ENCODE data around the gene ASTN2.
"Not testable (repeated sequence)": the region's sequence is repeated elsewhere in the genome, so short reads cannot be mapped to it uniquely, and the experiment has no call there.

Gene ASTN2

GRCh38 chr9:116697362-116697761 is 717.5 kb downstream of the ASTN2 start:
- DNase-seq (ENCODE audit: low spot score), result no peak

DNA sequence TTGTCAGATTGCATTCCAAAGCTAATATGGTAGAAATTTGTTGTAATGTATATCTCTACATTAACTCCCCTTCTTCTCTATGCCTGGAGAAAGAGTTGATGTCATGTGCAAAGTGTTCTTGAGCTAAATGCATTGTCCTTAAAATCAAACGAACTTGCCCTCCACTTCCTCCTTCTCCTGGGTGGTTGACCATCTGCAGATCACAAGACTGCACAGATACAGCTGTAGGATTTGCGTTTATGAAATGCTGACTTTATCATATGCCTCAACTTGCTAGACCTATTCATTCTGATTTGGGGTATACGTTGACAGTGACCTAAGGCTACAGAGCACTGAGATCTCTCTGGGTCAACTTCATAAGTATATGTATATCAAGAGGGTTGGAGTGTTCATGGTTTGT is 719.4 kb downstream of the ASTN2 start:
- DNase-seq (ENCODE audit: low spot score), result no peak

DNA sequence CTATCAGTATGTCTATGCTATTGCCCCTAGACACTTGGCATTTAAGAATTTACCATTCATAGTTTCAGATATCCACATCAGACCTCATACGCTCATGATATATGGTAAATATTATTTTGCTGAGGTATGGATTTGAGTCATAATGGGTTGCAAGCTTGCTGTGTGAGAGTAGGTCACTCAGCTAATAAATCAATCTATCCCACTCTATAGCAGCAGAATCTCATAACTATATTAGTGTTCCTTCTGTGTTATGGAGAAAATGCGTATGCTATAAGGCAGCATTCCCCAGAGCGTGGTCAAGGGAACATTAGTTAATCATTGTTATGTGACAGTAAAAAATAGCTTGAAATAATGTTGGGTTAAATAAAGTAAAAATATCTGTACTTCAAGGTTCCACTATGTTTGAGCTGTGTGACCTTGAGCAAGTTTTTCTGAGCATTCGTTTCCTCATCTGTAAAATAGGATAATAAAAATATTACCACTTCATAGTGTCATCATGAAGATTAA is 720.0 kb downstream of the ASTN2 start:
- DNase-seq (ENCODE audit: low spot score), result no peak

DNA sequence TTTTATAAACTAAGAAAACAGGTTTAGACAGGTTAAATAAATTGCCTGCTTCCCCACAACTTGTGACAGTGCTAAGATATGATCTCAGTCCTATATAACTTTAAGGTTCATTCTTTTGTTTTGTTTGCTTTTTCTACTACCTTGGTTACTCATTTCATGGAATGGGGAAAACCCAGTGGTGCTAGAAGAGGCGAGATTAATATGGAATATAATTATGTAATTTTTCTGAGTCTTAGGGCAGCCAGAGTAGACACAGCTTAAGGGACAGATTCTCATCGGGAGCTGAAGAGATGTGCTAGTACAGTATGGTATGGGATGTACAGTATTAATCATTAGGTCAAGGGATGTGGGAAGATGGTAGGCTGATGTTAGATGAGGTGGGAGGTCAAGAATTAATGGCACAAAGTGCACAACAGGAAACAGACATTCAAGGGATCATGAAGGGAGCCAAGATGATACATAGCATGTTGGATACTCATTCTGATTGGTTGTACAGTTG is 721.6 kb downstream of the ASTN2 start:
- no peak for DNase-seq (ENCODE audit: low spot score)

- no peak for DNase-seq (ENCODE audit: low spot score)
Observed at GRCh38 chr9:116692616-116693015, 722.2 kb downstream of the ASTN2 start.

GRCh38 chr9:116691607-116692006 is 723.2 kb downstream of the ASTN2 start:
- DNase-seq (ENCODE audit: low spot score), result no peak

DNA sequence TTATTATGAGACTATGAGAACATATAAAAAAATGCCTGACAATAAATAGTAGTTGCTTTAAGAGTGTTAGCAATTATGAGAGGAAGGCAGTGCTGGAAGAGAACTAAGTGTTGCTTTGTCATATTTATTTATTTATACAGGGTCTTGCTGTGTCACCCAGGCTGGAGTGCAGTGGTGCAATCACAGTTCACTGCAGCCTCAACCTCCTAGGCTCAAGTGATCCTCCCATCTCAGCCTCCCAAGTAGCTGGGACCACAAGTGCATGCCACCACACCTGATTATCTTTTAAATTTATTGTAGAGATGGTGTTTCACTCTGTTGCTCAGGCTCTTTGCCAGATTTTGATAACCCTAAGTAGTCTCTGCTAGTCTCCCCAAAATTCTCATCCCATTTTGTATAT is 724.1 kb downstream of the ASTN2 start:
- not testable (repeated sequence) for DNase-seq (ENCODE audit: low spot score)

- DNase-seq (ENCODE audit: low spot score), result no peak
Observed at GRCh38 chr9:116689486-116690032, 725.3 kb downstream of the ASTN2 start.

GRCh38 chr9:116688806-116689485 is 725.9 kb downstream of the ASTN2 start:
- no peak for DNase-seq (ENCODE audit: low spot score)

GRCh38 chr9:116687754-116688135 is 727.1 kb downstream of the ASTN2 start:
- peak; percentile 25 for DNase-seq (ENCODE audit: low spot score)

GRCh38 chr9:116687074-116687753 is 727.6 kb downstream of the ASTN2 start, which contains the start of gene TRIM32:
Gene TRIM32, plus strand, starts transcription at chr9:116687305. Its CDS starts 10,438 bp downstream, at chr9:116697743.
- peak; percentile 99 for DNase-seq (ENCODE audit: low spot score)

DNA sequence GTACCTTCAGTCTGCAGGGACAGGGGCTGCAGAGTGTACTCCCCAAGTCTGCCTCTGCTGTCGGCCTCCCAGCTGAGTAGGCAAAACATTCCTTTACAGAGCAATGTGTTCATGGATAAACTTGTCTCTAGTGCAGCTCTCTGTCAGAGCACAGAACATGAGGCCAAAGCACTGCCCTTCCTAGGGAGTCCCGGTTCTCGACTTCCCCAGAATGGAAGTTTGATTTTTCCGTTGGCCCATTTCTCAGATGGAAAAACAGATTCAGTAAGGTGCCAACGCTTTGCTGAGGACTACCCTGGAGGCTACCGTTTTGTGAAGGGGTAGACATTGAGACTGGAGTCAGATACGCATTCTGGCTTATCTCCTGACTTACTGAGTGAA is 728.2 kb downstream of the ASTN2 start:
- DNase-seq (ENCODE audit: low spot score), result no peak

- no peak for DNase-seq (ENCODE audit: low spot score)
Observed at GRCh38 chr9:116686135-116686534, 728.7 kb downstream of the ASTN2 start.

- DNase-seq (ENCODE audit: low spot score), result no peak
Observed at GRCh38 chr9:116685166-116685565, 729.7 kb downstream of the ASTN2 start.

- DNase-seq (ENCODE audit: low spot score), result no peak
Observed at GRCh38 chr9:116683535-116683934, 731.3 kb downstream of the ASTN2 start.

GRCh38 chr9:116674210-116674980 is 740.5 kb downstream of the ASTN2 start:
- DNase-seq (ENCODE audit: low spot score), result no peak

DNA sequence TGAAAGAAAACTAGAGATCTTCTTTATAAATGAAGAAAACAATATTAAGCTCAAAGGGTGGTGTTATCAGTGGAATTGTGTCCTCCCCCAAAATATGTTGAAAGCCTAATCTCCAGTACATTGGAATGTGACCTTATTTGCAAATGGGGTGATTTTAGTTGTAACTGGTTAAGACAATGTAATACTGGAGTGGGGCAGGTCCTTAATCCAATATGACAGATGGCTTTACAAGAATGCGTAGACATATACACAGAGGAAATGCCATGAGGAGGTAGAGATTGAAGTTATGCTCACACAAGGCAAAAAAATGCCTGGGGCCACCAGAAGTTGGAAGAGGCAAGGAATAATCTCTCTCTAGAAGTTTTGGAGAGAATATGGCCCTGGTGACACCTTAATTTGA is 741.5 kb downstream of the ASTN2 start:
- no peak for DNase-seq (ENCODE audit: low spot score)

- no peak for DNase-seq (ENCODE audit: low spot score)
Observed at GRCh38 chr9:116671605-116672004, 743.3 kb downstream of the ASTN2 start.

- DNase-seq (ENCODE audit: low spot score), result no peak
Observed at GRCh38 chr9:116668970-116669695, 745.7 kb downstream of the ASTN2 start.

- no peak for DNase-seq (ENCODE audit: low spot score)
Observed at GRCh38 chr9:116663581-116663980, 751.3 kb downstream of the ASTN2 start.

GRCh38 chr9:116662646-116663310 is 752.1 kb downstream of the ASTN2 start:
- DNase-seq (ENCODE audit: low spot score), result no peak

Data from D341Med (cell line).